ENCODE data around the gene CEP128.

DNA sequence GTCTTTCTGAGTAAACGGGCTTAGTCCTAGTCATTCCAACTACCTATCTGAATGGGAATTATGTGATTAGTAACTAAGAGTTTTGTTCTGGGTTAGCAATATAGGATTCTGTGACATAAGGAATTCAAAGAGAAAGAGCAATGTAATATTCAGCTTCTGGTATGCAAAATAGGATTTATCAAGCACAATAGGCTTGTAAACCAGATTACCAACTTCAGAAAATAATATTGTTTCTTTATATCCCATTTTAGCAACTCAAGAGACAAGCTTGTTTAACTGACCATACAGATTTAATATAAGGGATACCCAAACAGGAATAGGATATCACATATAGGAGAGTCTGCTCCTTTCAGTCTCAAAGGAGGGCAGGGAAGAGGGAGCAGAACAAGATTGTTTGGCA lies 240.9 kb downstream of the CEP128 start:
- TF ChIP-seq, protein P1, sequence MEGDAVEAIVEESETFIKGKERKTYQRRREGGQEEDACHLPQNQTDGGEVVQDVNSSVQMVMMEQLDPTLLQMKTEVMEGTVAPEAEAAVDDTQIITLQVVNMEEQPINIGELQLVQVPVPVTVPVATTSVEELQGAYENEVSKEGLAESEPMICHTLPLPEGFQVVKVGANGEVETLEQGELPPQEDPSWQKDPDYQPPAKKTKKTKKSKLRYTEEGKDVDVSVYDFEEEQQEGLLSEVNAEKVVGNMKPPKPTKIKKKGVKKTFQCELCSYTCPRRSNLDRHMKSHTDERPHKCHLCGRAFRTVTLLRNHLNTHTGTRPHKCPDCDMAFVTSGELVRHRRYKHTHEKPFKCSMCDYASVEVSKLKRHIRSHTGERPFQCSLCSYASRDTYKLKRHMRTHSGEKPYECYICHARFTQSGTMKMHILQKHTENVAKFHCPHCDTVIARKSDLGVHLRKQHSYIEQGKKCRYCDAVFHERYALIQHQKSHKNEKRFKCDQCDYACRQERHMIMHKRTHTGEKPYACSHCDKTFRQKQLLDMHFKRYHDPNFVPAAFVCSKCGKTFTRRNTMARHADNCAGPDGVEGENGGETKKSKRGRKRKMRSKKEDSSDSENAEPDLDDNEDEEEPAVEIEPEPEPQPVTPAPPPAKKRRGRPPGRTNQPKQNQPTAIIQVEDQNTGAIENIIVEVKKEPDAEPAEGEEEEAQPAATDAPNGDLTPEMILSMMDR (IDR thresholded peaks at IDR 0.05) = no peak
- no peak for TF ChIP-seq POLR2A (IDR thresholded peaks at IDR 0.05)

All from thyroid gland (tissue), 4 donors.